Lower leg skin (tissue), 3 donors: ENCODE results near the gene CAMK2G.

Experiments
- CTCF ChIP-seq, 3 donors: fragments of 450-650 bp; IDR thresholded peaks; one replicate each; pipeline ENCODE4 v1.5.1; 2016; ENCODE audit warnings: antibody characterized with exemption in 3 of 3, mild to moderate bottlenecking in 3 of 3, moderate library complexity in 2 of 3
- POLR2A ChIP-seq, 2 donors: fragments of 450-650 bp; IDR thresholded peaks; one replicate each; pipeline ENCODE4 v1.6.1; 2016 to 2017; ENCODE audit warnings: antibody characterized with exemption in 2 of 2, mild to moderate bottlenecking in 1 of 2, moderate library complexity in 1 of 2

GRCh38 chr10:73917566-73918305 is 43.4 kb upstream of the CAMK2G start:
- no peak for TF ChIP-seq CTCF (IDR thresholded peaks at IDR 0.05)
- TF ChIP-seq POLR2A (IDR thresholded peaks at IDR 0.05): no peak
